NCI-H345 (cell line): Measurements from ENCODE around the gene IL17C.
A peak's percentile ranks its signal among the peaks of the same experiment; 100 is the strongest.

Experiments used
- DNase-seq: peaks from one replicate; lab custom pipeline; 2025; lab: John Stamatoyannopoulos, UW

IL17C gene

DNA sequence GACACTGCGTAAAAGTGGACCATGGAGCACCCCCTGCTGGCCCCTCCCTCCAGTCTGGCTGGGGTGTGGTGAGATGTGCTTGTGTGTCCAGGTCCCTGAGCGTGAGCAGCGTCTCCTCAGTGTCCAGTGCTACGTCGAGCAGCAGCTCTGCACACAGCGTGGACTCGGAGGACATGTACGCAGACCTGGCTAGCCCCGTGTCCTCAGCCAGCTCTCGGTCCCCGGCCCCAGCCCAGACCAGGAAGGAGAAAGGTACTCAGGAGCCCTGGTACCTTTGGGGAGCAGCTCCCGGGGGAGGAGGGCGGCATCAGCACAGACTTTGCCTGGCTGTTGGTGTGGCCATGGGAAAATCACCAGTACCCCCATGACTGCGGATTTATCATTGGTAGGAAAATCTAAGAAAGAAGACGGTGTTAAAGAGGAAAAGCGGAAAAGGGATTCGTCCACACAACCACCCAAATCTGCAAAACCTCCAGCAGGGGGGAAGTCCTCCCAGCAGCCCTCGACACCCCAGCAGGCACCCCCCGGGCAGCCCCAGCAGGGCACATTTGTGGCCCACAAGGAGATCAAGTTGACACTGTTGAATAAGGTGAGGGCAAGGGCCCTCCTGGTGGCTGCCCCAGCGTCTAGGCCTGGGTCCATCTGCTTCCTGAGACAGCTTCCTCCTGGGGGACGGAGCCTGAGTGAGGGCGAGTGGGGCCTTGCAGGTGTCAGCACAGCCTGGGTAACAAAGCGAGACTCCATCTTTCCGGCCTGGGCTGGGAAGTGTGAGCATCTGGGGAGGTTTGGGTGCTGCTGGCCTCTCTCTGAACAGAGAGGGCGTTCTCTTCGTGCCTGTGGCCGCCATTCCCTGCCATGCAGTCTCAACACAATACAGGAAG is 10.6 kb upstream of the IL17C start:
- no peak for DNase-seq

- DNase-seq: no peak
Observed at GRCh38 chr16:88628512-88628974, 9.8 kb upstream of the IL17C start.

GRCh38 chr16:88629835-88630234 is 8.5 kb upstream of the IL17C start:
- no peak for DNase-seq

DNA sequence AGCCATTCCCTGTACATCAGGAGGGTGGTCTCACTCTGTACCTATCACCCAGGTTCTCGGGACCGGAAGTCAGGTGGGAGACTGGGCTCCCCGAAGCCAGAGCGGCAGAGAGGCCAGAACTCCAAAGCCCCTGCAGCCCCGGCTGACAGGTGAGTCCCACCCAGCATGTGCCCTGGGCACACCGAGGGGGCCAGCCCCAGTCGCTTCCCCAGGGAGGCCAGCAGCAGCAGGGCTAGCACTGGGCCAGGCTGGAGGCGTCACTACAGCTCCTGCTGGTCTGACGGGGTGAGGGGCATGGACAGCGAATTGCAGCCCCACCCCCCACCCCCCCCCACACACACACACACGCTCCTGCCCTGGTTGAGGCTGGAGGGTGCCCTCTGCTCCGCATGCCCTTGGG is 7.9 kb upstream of the IL17C start:
- no peak for DNase-seq

DNA sequence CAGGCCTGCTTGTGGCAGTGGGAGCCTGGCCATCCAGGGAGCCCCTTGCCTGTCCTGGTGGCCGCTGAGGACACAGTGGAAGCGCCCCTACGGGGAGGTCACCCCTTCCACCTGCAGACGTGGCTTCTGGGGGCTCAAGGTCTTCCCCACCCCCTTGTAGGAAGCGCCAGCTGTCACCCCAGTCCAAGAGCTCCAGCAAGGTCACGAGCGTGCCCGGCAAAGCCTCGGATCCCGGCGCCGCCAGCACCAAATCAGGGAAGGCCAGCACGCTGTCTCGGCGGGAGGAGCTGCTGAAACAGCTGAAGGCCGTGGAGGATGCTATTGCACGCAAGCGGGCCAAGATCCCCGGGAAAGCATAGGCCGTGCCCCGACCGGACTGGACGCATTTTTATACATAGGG is 7.4 kb upstream of the IL17C start:
- DNase-seq: no peak

GRCh38 chr16:88631384-88631783 is 7.0 kb upstream of the IL17C start:
- DNase-seq: no peak

- no peak for DNase-seq
Observed at GRCh38 chr16:88631920-88632586, 6.3 kb upstream of the IL17C start.

DNA sequence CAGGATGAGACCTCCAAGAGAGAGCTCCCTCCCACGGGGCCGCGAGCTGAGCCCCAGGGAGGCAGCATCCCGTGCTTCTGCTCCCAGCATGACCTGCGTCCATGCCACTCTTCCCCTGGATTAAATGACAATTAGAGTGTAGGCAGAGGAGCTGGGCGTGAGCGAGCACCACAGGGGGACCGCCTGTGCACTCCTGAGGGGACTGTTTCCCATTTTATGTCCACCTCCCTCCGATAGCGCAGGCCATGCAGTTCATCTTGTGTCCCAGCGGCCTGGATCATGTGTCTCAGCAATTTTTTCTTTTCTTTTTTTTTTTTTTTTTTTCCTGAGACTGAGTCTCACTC is 5.8 kb upstream of the IL17C start:
- no peak for DNase-seq

GRCh38 chr16:88633684-88634140 is 4.7 kb upstream of the IL17C start:
- peak; percentile 15 for DNase-seq

GRCh38 chr16:88634141-88634993 is 4.0 kb upstream of the IL17C start:
- no peak for DNase-seq

DNA sequence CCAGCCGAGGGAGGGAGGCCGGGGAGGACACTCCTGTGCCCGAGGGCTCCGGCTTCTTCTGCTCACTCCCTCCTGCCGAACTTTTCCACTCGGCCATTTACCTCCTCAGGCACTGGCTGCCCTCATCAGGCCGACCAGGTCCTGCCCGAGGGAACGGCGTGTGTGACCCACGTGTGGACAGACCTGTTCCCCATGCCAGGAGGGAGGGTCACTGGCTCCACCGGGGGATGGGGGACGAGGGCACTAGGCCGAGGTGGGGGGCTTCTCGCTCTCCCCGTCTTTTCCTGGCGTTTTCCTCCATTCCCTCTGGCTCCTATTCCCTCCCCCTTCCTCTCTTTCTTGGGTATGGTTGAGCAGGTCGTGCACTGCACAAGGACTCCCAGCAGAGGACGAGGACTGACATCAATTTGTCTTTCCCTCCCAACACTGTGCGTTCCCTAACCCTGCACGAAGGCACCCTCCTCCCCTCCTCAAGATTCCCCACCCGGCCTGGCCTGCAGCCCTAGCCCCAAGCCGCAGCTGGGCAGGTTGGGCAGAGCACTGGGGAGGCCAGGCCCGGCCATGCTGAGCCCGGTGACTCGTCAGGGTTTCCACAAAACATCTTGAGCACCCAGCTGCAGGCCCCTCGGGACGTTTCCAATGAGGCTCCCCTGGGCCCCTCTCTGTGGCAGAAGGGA is 3.2 kb upstream of the IL17C start:
- no peak for DNase-seq

- peak; percentile 68 for DNase-seq
Observed at GRCh38 chr16:88635671-88636319, 2.6 kb upstream of the IL17C start.

- no peak for DNase-seq
Observed at GRCh38 chr16:88636488-88637265, 1.7 kb upstream of the IL17C start.

DNA sequence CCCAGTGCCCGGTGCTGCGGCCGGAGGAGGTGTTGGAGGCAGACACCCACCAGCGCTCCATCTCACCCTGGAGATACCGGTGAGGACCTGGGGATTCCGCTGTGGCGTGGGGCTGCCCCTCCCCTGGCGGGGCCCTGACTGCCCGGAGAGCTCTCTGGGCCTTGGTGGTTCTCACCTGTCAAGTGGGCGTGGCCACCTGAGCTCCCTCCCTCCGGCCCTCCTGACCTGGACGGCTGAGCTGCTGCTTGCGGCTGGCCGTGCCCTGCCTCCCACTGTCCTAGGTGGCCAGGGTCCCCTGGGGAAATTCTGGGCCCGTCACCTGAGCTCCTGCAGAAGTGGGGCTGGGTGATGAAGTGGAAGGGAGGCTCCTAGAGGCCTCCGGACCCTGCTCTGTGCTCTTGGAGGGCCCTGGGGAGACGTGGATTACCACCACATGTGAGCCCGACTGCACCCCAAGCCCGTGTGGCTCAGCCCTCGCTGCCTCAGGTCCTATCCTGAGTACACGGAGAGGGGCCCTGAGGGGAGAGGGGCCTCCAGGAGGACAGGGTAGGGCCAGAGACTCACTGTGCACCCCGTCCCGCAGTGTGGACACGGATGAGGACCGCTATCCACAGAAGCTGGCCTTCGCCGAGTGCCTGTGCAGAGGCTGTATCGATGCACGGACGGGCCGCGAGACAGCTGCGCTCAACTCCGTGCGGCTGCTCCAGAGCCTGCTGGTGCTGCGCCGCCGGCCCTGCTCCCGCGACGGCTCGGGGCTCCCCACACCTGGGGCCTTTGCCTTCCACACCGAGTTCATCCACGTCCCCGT is 1.1 kb downstream of the IL17C start:
- no peak for DNase-seq

GRCh38 chr16:88640039-88640495 is 1.7 kb downstream of the IL17C start:
- no peak for DNase-seq

- DNase-seq: no peak
Observed at GRCh38 chr16:88640498-88641247, 2.3 kb downstream of the IL17C start.

DNA sequence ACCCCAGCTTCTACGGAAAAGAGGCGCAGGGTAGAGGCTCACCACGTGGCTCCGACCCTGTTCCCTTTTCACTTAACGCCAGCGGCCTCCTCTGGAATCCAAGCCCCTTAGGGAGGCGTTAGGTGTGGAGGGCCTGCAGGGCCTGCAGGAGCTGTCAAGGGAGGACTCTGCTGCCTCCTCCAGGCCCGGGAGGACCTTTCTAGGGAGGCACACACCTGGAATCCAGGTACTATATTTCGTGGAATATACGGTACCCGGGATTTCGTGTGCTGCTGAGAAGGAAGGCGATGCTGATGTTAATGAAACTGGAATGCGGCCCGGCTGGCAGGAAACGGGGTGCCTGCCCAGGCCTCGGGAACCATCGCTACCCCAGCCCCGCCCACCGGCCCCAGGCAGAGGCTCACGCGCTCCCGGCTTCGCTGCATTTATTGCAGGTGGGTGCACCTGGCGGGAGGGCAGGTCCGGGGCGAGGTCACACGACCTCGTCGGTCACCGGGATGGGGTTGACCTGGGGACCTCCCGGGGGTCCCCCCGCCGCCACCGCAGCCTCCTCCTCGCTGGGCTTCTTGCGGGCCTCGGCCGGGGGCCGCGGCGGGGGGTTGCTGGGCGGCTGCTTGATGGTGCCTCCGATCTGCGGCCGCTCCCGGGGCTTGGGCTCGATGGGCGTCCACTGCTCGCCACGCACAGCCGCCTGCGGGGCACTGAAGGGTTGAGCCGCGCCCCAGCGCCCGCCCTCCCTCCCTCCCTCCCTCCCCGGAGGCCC is 4.7 kb downstream of the IL17C start:
- no peak for DNase-seq

DNA sequence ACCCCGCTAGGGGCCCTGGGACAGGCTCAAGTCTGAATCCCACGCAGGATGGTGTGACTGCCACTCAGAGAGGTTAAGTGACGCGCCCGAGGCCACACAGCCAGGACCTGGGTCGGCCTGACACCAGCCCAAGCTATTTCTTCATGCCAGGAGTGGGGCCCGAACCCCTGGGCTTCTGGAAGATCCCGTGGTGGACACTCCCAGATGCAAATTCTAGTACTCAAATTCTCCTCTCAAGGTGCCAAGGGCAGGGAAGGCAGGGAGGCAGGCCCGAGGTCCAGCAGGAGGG is 5.2 kb downstream of the IL17C start:
- no peak for DNase-seq
